Dermis blood vessel endothelial cell (primary cell): ENCODE results near the gene DUS2. TPM values are rescaled to one million over a fixed set of nuclear protein-coding genes. Genes with fewer than 3 reads are reported as not detected.
A peak's percentile ranks its signal among the peaks of the same experiment; 100 is the strongest.
"Not testable (repeated sequence)": the region's sequence is repeated elsewhere in the genome, so short reads cannot be mapped to it uniquely, and the experiment has no call there.

Source experiments
- DNase-seq: peaks from one replicate; pipeline ENCODE4 v3.0.0; 2010
- total RNA-seq: library from RNA; depleted of rRNA; stranded (reverse); fragments of >200 nt; gene quantifications from 2 replicates; pipeline ENCODE4 v1.2.3, GENCODE V29; 2014

Gene DUS2
- total RNA-seq, 1 donor from 2014 or later = 26.4 TPM

- DNase-seq = peak; percentile 28
These were observed 70.9 kb downstream of the DUS2 start for GRCh38 chr16:68093816-68094613.

GRCh38 chr16:68094614-68094934, 71.5 kb downstream of the DUS2 start:
- no peak for DNase-seq

GRCh38 chr16:68096491-68096890, 73.4 kb downstream of the DUS2 start:
- no peak for DNase-seq

- no peak for DNase-seq
These were observed 74.0 kb downstream of the DUS2 start for GRCh38 chr16:68097088-68097487.

- no peak for DNase-seq
These were observed 74.8 kb downstream of the DUS2 start for GRCh38 chr16:68097895-68098294.

- DNase-seq = no peak
These were observed 77.4 kb downstream of the DUS2 start for GRCh38 chr16:68100488-68100887.

- no peak for DNase-seq
These were observed 82.5 kb downstream of the DUS2 start for GRCh38 chr16:68105611-68106010.

GRCh38 chr16:68107230-68107928, 84.3 kb downstream of the DUS2 start:
- not testable (repeated sequence) for DNase-seq

GRCh38 chr16:68109156-68109555, 86.1 kb downstream of the DUS2 start:
- not testable (repeated sequence) for DNase-seq

- DNase-seq = not testable (repeated sequence)
These were observed 87.5 kb downstream of the DUS2 start for GRCh38 chr16:68110611-68111010.

- no peak for DNase-seq
These were observed 88.3 kb downstream of the DUS2 start for GRCh38 chr16:68111379-68111778.

GRCh38 chr16:68113059-68113761, 90.1 kb downstream of the DUS2 start:
- DNase-seq = no peak

- no peak for DNase-seq
These were observed 90.7 kb downstream of the DUS2 start for GRCh38 chr16:68113765-68114240.

GRCh38 chr16:68114939-68115338, 91.9 kb downstream of the DUS2 start:
- DNase-seq = not testable (repeated sequence)

GRCh38 chr16:68115851-68116250, 92.8 kb downstream of the DUS2 start:
- DNase-seq = no peak

GRCh38 chr16:68116256-68116867, 93.3 kb downstream of the DUS2 start:
- DNase-seq = peak; percentile 62

- DNase-seq = no peak
These were observed 94.8 kb downstream of the DUS2 start for GRCh38 chr16:68117884-68118283.

- not testable (repeated sequence) for DNase-seq
These were observed 95.9 kb downstream of the DUS2 start for GRCh38 chr16:68118954-68119353.

- not testable (repeated sequence) for DNase-seq
These were observed 97.4 kb downstream of the DUS2 start for GRCh38 chr16:68120496-68120895.

- DNase-seq = no peak
These were observed 103.3 kb downstream of the DUS2 start for GRCh38 chr16:68126395-68126794.

GRCh38 chr16:68128577-68129305, 105.7 kb downstream of the DUS2 start:
- peak; percentile 6 for DNase-seq
